GM12864 (cell line): ENCODE results near the gene PPM1H.

ENCODE experiments used
- DNase-seq: peaks from one replicate; pipeline ENCODE4 v3.0.0-alpha.2; 2011; ENCODE audit warnings: low read depth
- H3K4me3 ChIP-seq: 2 replicates; pipeline ENCODE4 v1.5.1; 2011; ENCODE audit warnings: mild to moderate bottlenecking, low read depth, low read length, control low read depth
- TF ChIP-seq, protein P1 (sequence below): IDR thresholded peaks from 2 replicates; pipeline ENCODE4 v1.5.1; 2011; ENCODE audit warnings: low read depth, mild to moderate bottlenecking, moderate library complexity, low read length, control low read depth, inconsistent platforms; ENCODE audit errors: missing control alignments

Gene PPM1H

DNA sequence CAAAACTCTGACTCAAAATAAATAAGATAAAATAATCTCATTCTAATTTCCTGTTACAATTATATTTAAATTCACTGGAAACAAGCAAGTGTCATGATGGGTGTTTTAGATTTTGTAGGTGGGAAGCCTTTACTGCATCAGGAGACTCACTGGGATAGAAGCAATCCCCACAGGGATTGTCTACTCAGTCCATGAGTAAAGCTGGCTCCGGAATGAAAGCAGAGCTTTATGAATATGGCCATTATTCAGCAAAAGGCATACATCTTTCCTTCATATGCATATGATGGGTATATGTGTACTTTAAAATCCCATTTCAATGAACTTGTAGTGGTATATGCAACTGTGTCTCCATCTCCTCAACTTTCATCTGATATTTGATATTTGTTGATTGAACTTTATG, 25.4 kb upstream of the PPM1H start:
- TF ChIP-seq, protein P1, sequence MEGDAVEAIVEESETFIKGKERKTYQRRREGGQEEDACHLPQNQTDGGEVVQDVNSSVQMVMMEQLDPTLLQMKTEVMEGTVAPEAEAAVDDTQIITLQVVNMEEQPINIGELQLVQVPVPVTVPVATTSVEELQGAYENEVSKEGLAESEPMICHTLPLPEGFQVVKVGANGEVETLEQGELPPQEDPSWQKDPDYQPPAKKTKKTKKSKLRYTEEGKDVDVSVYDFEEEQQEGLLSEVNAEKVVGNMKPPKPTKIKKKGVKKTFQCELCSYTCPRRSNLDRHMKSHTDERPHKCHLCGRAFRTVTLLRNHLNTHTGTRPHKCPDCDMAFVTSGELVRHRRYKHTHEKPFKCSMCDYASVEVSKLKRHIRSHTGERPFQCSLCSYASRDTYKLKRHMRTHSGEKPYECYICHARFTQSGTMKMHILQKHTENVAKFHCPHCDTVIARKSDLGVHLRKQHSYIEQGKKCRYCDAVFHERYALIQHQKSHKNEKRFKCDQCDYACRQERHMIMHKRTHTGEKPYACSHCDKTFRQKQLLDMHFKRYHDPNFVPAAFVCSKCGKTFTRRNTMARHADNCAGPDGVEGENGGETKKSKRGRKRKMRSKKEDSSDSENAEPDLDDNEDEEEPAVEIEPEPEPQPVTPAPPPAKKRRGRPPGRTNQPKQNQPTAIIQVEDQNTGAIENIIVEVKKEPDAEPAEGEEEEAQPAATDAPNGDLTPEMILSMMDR, result no peak
- no peak for DNase-seq
- no peak overlapping the region for H3K4me3 ChIP-seq

DNA sequence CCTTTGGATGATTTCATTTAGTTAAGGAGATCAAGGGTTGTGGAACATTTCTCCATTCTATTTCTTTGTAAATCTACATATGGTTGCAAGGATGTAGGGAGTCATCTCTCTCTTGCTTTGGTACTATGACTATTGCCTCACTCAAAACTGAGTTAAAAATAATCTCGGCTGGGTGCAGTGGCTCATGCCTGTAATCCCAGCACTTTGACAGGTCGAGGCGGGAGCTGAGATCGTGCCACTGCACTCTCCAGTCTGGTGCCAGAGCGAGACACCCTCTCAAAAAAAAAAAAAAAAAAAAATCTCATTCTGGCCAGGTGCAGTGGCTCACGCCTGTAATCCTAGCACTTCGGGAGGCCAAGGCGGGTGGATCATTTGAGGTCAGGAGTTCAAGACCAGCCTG, 24.8 kb upstream of the PPM1H start:
- TF ChIP-seq, protein P1, result no peak
- no peak overlapping the region for H3K4me3 ChIP-seq
- DNase-seq, result no peak

DNA sequence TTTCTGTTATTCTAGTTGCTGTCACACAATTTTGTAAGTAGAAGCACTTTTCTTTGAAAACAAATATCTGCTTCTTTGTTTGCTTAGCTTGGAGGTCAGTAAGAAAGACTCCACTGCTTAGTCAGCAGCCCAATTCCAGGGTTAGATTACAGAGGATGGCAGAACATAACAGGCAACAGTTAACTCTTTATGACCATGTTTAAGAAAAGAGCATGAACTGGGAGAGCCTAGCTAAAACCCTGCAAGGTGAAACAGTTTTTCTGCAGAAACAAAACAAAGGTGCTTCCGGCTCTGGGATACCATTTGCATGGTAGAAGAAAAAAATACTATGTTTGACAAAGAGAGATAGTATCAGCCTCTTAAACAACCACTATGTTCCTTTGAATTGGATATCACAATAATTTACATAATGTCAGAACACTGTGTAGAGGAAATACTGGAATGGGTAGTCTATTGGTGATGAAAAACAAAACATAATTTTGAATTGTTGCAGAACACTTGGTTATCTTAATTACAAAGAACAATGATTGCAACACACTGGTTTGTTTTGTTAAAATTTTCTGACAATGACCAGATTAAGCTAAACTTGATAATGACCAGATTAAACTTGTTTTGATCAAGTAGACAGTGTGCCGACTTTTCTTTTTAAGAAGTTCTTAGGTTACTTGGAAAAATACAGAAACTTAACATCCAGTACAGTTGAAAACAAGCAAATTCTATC, 22.4 kb upstream of the PPM1H start:
- TF ChIP-seq, protein P1, result no peak
- DNase-seq, result no peak
- H3K4me3 ChIP-seq, result no peak overlapping the region

DNA sequence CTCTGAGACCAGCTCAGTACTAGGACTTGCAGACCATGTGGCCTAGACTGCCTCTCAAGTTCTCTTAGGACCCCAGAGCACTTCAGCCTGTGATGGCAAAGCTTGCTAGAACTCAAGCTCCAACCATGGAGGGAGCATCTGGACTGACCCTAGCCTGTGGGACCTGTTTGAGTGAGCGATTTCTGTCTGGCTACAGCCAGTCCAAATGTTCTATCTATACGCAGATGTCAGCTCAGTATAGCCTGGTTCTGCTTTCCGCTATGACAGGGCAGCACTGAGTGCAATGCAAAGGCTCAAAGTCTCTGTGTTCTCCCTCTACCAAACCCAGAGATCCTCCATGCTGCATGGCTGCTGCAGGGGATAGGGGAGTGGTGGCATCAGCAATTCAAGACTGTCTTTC, 20.7 kb upstream of the PPM1H start:
- no peak overlapping the region for H3K4me3 ChIP-seq
- TF ChIP-seq, protein P1, result no peak
- DNase-seq, result no peak

DNA sequence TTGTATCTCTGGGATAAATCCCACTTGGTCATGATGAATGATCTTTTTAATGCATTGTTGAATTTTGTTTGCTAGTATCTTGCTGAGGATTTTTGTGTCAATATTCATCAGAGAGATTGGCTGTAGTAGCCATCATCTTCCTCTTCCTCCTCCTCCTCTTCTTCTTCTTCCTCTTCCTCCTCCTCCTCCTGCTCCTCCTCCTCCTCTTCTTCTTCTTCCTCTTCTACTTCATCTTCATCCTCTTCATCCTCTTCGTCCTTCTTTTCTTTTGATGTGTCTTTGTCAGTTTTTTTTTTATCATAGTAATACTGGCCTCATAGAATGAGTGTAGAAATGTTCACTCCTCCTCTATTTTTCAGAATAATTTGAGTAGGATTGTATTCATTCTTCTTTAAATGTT, 15.4 kb upstream of the PPM1H start:
- DNase-seq, result no peak
- H3K4me3 ChIP-seq, result no peak overlapping the region
- TF ChIP-seq, protein P1, result no peak

DNA sequence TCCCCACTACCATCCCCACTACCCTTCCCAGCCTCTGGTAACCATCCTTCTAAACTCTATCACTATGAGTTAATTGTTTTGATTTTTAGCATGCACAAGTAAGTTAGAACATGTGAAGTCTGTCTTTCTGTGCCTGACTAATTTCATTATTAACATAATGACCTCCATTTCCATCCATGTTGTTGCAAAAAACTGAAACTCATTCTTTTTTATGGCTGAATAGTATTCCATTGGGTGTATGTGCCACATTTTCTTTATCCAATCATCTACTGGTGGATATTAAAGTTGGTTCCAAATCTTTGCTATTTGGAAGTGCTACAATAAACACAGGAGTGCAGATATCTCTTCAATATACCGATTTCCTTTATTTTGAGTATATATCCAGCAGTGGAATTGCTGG, 13.2 kb upstream of the PPM1H start:
- H3K4me3 ChIP-seq, result no peak overlapping the region
- TF ChIP-seq, protein P1, result no peak
- DNase-seq, result no peak

DNA sequence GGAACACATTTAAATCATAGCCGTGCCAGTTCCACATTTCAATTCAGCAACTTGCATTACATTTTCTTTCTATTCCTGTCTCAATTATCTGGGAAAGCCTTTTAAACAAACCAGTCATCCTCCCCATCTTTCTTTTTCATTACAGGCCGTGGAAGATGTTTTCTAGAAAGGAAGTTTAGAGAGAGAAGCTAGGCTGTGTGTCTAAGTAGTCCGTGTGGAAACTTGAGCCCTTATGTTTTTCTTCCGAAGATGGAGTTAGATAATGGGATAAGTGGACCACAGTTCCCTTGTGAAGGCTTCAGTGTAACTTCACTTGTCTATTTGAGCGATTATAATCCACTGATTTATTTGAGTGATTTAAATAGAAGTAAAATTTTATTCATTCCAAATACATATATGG, 12.4 kb upstream of the PPM1H start:
- H3K4me3 ChIP-seq, result no peak overlapping the region
- TF ChIP-seq, protein P1, result no peak
- DNase-seq, result no peak
